T1000 (cell line): ENCODE results near the gene VSIG10L.

Source experiments
- DNase-seq: peaks from one replicate; lab custom pipeline; 2025; ENCODE audit warnings: mixed read lengths; lab: John Stamatoyannopoulos, UW

Gene VSIG10L

DNA sequence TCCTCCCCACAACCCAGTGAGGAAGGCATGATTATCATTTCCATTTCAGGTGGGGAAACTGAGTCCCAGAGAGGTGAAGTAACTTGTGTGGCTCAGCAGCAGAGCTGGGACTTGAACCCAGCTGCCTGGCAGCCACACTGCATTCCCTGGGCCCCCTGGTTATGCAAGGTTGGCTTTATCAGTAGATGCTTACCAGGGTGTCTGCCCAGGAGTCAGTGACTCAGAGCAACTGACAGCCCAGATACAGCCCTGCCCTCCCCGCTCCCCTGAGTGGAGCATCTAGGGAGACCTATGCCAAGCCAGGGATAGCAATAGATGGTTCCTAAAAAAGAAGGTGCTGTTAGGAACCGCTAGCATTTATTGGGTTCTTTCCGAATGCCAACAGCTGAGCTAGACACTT is 24.6 kb downstream of the VSIG10L start:
- no peak for DNase-seq

DNA sequence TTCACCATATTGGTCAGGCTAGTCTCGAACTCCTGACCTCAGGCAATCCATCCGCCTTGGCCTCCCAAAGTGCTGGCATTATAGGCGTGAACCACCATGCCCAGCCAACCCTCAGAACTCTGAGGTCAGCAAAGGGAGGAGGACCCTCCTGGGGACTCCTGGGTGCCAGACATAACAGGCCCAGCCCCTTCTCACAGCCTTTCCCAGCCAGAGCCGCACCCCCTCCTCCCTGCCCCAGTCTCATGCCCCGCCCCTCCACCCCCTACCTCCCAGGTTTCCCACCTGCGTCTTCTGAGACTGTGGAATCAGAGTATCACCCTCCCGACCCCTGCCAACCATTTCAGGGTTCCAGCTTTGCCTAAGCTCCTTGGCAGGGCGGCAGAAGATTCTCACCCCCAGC is 25.3 kb downstream of the VSIG10L start:
- no peak for DNase-seq

DNA sequence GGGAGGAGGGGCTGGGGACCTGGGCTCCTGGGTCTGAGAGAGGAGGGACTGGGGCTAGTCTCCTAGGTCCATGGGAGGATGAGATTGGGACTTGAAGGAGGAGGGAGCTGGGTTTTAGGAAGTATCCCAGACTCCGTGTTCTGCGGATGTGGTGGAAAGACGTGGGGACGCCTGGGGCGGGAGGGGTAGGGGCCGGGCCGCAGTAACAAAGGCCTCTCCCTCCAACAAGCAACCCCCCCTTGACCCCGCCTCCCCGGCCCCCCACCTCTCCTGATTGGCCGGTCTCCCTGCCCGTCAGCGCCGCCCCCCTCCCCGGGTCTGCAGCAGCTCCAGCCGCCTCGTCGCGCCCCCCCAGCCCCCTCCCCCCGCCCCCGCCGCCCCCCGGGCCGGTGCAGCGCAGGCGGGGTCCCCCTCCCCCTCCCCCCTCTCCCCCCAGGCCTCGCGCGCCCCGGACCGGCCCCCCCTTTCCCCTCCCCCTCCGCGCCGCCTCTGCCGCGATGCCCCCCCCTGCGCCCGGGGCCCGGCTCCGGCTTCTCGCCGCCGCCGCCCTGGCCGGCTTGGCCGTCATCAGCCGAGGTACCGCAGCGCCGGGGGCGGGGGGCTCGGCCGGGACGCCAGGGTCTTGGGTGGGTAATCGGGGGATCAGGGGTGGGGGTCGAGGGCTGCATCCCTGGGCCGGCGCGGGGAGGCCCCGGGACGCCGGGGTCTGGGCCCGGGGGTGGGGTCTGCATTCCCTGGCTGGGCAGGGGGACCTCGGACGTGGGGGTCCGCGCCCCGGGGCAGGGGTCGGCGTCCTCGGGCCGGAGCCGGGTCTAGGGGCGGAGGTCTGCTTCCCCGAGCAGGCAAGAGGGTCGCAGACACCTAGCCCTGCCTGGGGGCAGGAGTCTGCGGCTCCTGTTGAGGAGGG is 30.3 kb downstream of the VSIG10L start, which contains the start of gene IGLON5:
Gene IGLON5, plus strand, starts transcription at position 294 of the 907 bp plus-strand sequence. Its CDS starts 204 bp downstream, at position 498.
- DNase-seq = no peak

- no peak for DNase-seq
These were observed 36.5 kb downstream of the VSIG10L start for GRCh38 chr19:51305479-51305878.

- DNase-seq = no peak
These were observed 40.7 kb downstream of the VSIG10L start for GRCh38 chr19:51301266-51301665.

- no peak for DNase-seq
These were observed 44.5 kb downstream of the VSIG10L start for GRCh38 chr19:51297406-51297805.

DNA sequence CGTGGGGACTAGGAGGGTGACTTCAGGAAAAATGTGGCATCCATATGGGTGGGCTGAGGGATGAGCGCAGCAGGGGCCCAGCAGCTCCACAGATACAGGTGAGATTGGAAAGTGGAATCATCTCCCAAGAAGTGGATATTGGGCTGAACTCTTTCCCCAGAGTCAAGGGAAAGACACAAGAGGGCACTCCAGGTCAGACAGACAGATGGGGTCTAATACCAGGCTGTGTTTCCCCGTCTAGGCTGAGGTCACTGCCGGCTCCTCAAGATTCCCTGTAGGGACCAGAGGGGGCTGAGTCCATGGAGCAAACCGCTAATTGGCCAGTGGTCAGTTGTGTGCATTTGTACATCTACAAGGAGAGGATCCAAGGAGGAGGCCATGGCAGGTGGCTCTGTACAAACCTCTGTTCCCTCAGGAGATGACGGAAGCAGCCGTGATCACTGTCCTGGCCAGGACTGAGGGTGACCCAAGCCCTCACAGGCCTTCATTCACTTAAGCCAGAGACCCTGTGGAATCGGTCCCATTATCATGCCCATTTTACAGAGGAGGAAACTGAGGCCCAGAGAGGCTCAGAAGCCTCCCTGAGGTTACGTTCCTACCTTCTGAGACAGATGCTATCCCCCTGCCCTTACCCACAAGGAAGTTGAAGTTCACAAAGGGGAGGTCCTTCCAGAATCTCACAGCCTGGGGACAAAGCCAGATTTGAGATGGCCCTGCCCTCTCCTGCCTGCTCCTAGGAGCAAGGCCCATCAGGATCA is 45.4 kb downstream of the VSIG10L start:
- no peak for DNase-seq

DNA sequence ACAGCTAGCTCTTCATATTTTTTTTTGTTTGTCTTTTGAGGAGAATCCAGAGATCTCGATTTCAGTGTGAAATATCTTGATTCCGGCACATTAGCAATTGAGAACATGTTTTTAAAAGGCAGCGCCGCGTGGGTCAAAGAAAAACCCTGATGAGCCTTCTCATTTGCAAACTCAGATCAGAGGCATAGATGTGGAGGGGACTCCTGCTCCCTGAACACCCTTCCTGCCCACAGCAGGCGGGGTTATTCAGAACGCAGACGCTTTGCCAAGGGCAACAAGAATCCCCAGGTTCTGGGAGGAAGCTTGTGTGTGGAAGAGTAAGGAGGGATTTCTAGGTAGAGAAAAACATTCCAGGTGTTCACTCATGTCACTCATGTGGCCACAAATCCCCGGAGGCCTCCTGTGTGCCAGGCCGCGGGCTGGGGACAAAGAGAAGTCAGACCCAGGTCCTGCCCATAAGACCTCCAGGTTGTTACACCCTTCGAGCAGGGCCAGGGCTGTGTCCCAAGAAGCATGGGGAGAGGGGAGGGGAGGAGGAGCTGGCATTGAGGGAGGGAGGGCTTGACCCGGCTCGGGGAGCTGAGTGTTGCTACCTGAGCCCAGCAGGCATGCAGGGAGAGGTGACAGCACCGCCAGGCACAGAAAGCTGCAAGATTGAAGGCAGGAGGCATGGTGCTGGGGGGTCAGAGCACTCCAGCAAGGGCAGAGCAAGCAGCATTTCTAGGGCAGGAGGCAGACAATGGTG is 46.4 kb downstream of the VSIG10L start:
- DNase-seq = no peak

- DNase-seq = no peak
These were observed 47.0 kb downstream of the VSIG10L start for GRCh38 chr19:51294977-51295375.

GRCh38 chr19:51294211-51294976 is 47.5 kb downstream of the VSIG10L start:
- DNase-seq = no peak

DNA sequence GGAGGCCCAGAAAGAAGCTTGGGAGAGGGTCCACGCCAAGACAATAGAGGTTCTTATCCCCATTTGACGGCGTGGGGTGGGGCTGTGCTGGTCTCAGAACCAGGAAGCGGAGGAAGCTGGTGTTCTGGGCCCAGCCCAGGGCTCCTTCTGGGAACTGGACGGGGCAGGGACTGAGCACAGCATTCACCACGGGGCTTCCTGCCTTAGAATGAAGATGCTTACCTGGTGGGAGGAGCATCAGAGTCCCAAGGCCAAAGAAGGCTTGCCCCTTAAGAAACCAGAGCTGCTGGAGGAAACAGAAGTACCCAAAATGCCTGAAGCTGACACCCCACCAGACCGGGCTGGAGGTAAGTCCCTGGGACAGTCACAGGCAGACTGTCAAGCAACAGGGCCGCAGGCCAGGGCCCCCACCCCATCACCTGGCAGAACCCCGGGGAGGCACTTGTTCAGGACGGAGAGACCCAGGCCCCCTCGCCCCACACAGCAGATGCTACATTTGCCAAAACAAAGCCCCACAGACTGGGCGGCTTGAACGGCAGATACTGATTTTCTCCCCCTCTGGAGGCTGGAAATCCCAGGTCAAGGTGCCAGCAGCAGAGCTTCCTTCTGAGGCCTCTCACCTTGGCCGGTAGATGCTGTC is 48.2 kb downstream of the VSIG10L start:
- no peak for DNase-seq

- no peak for DNase-seq
These were observed 49.0 kb downstream of the VSIG10L start for GRCh38 chr19:51292971-51293370.

DNA sequence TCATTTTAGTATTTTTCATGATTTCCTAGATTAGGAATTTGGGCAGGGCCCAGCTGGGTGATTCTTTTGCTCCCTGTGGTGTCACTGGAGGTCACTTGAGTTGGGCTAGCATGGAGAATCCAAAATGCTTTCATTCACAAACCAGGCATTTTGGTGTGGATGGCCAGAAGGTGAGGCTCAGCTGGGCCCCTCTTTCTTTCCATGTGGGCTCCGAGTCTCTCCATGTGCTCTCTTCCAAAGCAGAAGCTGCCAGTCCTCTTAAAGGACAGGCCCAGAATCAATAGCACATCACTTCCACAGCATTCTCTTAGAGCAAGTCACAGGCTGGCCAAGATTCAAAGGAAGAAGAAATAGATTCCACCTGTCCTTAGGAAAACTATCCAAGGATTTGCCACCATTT is 52.3 kb downstream of the VSIG10L start:
- DNase-seq = no peak

GRCh38 chr19:51285682-51286081 is 56.3 kb downstream of the VSIG10L start:
- no peak for DNase-seq

DNA sequence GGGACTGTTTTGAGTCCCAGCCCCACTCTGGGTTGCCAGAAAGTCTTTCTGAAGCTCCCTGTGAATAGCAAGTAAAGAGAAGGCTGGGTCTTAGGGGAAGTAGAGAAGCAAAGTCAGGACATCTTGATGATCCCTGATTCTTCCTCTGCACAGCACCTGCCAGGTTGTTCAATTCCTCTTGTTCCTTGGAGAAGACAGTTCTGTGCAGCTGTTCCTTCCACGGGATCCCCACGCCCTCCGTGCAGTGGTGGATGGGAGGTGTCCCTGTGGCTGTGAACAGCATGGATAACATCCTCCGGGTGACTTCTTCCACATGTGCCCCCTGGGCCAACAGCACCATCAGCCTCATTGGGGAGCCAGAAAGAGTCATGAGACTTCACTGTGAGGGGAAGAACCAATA is 59.6 kb downstream of the VSIG10L start:
- no peak for DNase-seq
